GM13977 (cell line): ENCODE results near the gene ZNF804A.

Experiments used
- DNase-seq: peaks from one replicate; pipeline ENCODE4 v3.0.0; 2012; ENCODE audit warnings: low spot score
- CTCF ChIP-seq: IDR thresholded peaks from 2 replicates; pipeline ENCODE4 v1.5.1; 2012; ENCODE audit warnings: mild to moderate bottlenecking, control low read depth; ENCODE audit not compliant: insufficient read depth; ENCODE audit errors: extremely low read depth, missing control alignments
- in situ Hi-C: fragments of 300-500 bp; cut with MboI; formaldehyde crosslinking; loops from one replicate; pipeline ENCODE4 v1.12.0; 2022; ENCODE audit warnings: low sequenced_read_pairs, low pct_unique_long_range_greater_than_20kb, mixed read lengths, inconsistent platforms; ENCODE audit not compliant: unreplicated experiment

Gene ZNF804A

DNA sequence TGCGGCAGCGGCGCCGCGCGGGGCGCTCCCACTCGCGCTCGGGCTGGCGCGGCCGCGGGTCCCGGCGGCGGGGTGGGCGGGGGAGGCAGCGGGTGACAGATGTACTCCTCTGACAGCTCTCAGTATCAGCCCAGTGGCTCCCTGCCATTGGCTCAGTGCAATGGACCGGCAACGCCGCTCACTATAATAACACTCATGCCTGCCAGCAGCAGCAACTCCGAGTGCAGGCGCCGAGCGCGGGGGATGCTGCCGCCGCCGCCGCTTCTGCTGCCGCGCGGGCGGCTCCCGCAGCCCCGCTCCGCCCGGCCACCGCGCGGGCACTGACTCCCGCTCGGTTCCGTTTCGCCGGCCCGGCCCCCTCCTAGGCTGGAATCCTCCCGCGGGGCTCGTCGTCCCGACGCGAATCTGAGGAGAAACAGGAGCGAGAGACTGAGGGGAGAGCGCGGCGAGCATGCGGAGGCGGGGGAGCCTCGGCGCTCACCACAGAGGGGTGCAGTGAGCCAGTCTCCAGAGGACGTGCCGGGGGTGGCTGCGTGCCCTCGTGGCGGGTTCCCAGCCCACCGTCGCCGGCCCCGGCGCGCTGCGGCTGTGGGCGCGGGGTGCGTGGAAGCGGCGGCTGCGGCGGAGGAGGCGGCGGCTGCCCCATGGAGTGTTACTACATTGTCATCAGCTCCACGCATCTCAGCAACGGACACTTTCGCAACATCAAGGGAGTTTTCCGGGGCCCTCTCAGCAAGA, at the start of gene ZNF804A:
Gene ZNF804A, plus strand, starts transcription at position 214 of the 738 bp plus-strand sequence. Its CDS starts 431 bp downstream, at position 645.
- in situ Hi-C loops = no loop called here
- no peak for TF ChIP-seq CTCF
- peak; percentile 91 for DNase-seq

- no peak for DNase-seq
- TF ChIP-seq CTCF = no peak
- in situ Hi-C loops = no loop called here
These were observed 49.2 kb upstream of the ZNF804A start for GRCh38 chr2:184549153-184549552.

DNA sequence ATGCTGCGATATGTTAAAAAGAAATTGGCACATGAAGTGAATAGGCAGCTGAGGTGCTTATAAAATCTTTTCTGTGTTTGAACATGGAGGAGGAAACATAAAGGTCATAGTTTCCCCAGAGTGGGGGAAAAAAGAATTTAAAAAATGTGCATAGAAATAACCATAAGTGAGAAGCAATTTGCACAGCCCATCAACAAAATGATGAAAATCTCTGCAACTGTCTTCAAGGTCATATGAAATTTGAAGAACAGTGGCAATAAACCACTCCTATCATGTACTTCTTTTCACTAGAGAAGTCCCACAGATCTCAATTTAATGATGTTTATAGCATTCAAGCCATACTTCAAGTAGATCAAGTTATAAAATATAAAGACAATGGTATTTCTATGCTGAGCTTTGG, 46.7 kb upstream of the ZNF804A start:
- DNase-seq = no peak
- in situ Hi-C loops = no loop called here
- TF ChIP-seq CTCF = no peak

DNA sequence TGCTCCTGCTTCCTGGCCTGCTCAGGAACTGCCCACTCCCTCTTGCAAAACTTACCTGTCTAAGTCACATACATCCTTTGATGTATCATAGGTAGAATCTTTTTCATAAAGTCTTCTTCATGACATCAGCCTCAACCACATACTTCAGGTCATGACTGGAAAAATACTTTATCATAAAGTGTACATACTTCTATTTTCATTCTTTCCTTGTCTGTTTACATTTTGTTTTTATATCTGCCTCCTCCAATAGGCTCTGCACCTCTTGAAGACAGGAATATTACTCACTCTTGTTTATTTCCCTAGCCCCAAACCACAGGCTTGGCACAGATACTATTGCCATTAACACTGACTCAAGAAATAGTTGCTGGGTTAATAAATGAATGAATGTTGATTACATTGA, 43.6 kb upstream of the ZNF804A start:
- no peak for DNase-seq
- in situ Hi-C loops = no loop called here
- TF ChIP-seq CTCF = no peak

DNA sequence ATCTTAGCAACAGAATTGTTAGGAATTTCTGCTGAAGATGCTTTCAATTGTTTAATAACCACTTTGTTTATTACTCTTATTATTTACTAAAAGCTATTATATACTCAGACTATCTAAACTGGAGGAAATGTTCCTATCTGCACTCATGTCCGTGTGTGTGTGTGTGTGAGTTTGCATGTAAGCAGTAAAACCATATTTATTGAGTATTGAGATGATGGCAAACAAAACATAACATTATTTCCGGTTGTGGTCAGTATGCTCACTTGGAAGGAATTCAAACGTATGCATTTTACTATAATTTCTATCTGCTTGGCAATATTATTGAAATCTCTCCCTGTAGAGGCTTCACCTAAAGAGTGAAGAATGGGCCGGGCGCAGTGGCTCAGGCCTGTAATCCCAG, 43.0 kb upstream of the ZNF804A start:
- no peak for DNase-seq
- no peak for TF ChIP-seq CTCF
- in situ Hi-C loops = no loop called here

GRCh38 chr2:184556639-184557038, 41.7 kb upstream of the ZNF804A start:
- in situ Hi-C loops = no loop called here
- TF ChIP-seq CTCF = no peak

More at GRCh38 chr2:184556639-184557038, 41.7 kb upstream of the ZNF804A start:
- no peak for DNase-seq
